ENCODE results near the gene NANP. TPM values are rescaled to one million over a fixed set of nuclear protein-coding genes. Genes with fewer than 3 reads are reported as not detected.
"Not testable (repeated sequence)": the region's sequence is repeated elsewhere in the genome, so short reads cannot be mapped to it uniquely, and the experiment has no call there.

Gene NANP, protein sequence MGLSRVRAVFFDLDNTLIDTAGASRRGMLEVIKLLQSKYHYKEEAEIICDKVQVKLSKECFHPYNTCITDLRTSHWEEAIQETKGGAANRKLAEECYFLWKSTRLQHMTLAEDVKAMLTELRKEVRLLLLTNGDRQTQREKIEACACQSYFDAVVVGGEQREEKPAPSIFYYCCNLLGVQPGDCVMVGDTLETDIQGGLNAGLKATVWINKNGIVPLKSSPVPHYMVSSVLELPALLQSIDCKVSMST
- 8.6 TPM in 2 replicates for total RNA-seq (2014; rRNA removed)
- 3.5 TPM for polyA plus RNA-seq (2012)

DNA sequence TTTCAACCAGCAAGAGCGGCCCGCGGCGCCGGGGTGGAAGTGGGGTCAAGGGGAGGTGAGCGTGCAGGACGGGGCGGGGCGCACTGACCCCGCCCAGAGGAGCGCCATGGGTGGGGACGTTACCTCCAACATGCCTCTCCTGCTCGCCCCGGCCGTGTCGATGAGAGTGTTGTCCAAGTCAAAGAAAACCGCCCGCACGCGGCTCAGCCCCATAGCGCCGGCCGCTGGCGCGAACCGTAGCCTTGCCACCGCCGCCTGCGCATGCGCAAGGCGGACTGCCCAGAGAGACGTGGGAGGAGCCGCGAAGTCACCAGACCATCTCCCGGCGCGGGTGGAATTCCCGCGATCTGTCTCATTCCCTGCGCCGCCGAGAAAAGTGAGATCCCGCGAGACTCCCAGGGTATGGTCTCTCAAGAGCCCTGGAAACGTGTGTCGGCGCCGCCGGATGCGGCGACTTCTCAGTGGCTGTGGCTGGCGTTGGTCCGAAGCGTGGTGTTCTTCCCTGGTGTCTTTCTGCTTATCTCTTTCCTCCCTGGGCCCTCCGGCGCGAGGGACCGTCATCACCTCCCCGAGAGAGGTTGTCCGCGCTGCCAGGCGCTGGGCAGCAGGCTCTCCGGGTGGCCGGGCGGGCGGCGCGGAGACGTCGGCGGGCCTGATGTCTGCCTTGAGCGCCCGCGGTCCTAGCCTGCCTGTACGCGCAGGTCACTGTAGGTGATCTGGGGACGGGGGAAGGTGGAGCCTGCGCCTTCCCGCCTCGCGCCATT is at the start of gene NANP:
TSS of gene NANP (minus strand) at position 279 of the 764 bp plus-strand sequence. CDS start at position 213, 66 bp downstream.
- DNase-seq (ENCODE audit: low read depth): peak; percentile 98

DNA sequence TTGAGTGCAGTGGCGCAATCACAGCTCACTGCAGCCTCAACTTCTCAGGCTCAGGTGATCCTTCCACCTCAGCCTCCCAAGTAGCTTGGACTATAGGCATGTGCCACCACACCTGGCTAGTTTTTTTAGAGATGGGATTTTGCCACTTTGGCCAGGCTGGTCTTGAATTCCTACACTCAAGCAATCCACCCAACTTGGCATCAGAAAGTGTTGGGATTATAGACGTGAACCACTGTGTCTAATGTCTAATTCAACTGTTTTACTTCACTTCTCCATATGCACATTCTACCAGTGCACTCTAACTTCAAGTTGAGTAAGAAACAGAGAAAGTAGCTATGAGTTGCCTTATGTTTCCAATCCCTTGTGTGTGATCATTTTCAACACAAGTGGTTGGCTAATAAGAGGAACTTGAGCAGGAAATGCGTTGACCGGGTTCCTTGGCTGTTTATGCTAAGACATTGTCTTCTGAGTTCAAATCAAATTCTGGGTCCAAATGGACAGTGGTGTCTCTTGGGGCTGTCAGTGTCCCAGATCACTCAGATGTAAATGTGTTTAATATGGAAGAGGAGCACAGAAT is 48.9 kb upstream of the NANP start:
- DNase-seq (ENCODE audit: low read depth): no peak

DNA sequence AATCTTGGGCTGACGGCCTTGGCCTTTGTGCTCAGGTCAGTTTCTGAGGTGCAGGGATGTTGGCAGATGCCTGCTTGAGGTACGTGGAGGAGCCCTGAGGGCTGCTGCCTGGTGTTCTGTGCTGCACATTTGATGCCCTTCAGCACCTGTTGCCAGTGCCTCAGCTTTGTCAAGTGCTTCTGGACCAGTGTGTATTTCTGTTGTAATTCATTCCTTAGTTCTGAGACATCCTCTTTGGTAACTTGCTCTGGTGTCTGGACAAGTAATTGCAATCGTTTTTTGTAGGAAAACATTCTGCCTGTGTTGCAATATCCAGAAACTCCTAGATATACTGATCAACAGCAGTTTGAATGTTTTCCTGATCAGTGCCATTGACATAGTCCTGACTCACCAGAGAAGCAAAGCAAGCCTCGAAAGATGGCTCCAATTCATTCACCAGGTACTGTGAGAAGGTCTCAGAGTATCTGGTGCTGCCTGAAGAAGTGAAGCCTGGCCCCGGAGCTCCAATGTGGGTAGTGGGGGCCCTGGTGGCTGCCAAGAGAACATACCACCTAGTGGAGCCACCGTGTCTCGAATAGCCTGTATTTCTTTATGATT is 46.1 kb upstream of the NANP start:
- DNase-seq (ENCODE audit: low read depth): peak; percentile 83

DNA sequence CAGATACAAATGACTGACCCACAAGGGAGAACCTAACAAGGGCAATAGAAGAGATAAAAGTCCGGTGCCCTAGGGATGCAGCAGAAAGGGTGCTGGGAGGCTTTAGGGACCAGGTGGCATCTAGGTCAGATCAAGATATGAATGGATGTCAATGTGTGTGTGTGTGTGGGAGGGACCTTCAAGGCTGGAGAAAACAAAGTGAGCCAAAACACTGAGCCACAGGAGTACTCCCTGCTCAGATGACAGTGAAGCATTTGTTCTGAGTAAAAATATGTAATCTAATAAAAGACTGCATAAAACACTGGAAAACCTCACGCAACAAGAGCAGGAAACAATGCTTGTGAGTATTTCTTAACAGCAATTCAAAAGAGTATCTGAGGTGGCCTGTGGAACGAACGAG is 44.6 kb upstream of the NANP start:
- DNase-seq (ENCODE audit: low read depth): no peak

DNA sequence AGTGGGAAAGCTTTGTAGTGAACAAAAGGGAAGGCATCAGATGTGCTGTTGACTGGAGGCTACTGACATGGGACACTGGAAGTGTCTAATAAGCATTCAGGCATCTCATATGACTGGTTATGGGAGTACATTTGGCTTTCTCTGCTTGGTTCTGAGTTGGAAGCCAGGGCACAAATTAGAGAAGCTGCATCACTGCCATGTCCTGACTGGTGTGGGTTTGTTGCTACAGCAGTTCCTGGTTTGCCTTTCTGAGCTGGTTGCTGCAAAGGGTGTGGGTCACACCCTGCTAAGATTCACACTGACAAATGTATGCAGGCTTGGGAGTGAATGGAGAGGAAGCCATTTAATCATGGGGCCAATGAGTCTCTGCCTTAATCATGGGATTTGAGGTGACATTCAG is 36.2 kb upstream of the NANP start:
- no peak for DNase-seq (ENCODE audit: low read depth)

DNA sequence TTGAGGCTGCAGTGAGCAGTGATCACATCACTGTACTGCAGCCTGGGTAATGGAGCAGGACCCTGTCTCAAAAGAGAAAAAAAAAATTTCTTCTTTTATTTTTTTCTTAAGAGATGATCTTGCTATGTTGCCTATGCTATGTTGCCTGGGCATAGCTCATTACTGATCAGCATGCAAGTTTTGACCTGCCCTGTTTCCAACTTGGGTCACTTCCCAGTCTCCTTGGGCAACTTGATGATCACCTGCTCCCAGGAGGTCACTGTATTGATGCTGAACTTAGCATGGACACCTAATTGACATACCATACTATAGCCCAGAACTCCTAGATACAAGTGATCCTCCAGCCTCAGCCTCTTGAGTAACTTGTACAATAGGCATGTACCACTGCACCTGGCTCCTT is 30.7 kb upstream of the NANP start:
- DNase-seq (ENCODE audit: low read depth): no peak

DNA sequence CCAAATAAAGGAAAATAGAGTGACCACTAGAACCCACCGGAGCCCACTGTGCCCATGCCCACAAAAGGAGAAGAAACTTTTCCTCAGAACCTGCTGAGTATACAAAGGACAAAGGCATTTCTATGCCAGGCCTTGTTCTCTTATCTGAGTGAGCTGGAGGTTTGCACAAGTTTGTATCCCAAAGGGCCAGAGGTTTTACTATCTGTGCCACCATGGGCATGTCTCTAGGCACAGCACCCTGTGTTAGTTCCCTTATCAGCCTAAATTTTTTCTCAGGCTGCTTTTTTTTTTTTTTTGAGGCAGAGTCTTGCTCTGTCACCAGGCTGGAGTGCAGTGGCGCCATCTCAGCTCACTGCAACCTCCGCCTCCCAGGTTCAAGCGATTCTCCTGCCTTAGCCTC is 29.1 kb upstream of the NANP start:
- DNase-seq (ENCODE audit: low read depth): not testable (repeated sequence)

DNA sequence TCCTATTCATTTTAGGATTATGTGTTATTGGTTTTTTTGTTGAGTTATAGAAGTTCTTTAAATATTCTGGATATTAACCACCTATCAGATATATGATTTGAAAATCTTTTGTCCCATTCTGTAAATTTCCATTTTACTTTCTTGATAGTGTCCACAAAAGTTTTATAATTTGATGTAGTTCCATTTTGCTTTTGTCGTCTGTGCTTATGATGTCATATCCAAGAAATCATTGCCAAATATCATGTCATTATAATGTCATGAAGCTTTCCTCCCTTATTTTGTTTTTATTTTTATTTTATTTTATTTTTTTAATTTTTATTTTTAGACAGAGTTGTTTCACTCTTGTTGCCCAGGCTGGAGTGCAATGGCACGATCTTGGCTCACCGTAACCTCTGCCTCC is 21.0 kb upstream of the NANP start:
- no peak for DNase-seq (ENCODE audit: low read depth)

DNA sequence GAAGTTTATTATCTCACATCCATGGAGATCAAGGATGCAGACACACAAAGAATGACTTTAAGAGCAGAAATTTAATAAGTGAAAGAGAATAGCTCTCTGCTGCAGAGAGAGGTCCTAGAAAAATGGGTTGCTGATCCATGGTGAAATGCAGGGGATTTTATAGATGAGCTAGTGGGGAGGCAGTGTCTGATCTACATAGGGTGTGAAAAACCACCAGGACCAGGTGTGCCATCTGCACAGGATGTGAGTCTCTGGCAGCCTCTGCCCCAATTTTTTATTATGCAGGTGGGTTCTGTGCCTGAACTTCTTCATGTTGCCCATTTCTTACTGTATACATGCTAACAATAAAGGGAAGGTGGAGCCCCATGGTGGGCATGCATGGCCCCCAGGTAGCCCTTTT is 19.9 kb upstream of the NANP start:
- no peak for DNase-seq (ENCODE audit: low read depth)

DNA sequence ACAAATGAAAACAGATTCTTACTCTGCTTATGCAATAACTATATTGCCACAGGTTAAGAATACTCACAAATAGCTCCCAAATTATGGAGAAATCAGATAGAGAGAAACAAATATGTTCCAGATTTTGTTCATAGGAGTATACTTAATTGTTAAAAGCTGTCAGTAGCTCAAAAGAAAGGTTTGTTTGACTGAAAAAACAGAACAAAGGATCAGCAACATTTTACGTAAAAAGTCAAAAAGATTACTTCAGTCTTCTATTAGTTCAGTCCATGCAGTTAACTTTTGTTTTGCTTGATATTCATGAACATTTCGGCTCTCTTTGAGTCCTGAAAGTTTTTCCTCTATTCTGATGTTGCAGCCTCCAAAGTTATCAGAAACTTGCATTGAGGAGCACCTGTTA is 13.4 kb upstream of the NANP start:
- DNase-seq (ENCODE audit: low read depth): peak; percentile 15

DNA sequence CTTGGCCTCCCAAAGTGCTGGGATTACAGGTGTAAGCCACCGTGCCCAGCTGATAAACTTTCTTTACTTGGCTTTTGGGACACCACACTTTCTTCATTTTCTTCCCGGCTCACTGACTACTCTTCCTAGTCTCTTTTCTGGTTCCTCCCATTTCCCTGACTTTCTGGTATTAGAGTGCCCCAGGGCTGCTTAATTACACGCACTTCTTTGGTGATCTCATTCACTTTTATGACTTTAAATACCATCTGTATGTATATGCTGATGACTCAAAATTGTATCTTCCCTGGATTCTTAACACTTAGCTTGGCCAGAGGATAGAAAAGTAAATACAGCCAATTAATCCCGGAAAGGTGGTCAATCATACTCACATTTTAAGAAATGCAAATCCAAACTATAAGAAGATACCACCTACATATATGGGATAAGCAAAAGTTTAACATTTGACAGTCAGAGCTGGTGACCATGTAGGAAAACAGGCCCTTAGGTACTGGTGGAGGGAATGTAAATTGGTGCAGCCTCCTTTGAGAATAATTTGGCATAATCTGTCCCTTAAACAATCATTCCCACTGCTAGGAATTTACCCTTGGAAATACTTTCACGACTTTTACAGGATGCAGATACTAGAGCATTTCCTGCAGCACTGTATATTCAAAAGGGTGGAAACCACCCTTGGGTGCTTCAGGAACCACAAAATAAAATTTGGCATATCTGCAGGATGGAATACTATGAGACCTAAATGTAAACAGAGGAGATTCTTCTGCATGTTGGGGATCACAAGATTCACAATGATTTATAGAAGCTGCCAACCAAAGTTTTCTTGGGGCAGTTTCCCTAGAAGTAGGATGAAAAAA is 9.4 kb upstream of the NANP start:
- no peak for DNase-seq (ENCODE audit: low read depth)

DNA sequence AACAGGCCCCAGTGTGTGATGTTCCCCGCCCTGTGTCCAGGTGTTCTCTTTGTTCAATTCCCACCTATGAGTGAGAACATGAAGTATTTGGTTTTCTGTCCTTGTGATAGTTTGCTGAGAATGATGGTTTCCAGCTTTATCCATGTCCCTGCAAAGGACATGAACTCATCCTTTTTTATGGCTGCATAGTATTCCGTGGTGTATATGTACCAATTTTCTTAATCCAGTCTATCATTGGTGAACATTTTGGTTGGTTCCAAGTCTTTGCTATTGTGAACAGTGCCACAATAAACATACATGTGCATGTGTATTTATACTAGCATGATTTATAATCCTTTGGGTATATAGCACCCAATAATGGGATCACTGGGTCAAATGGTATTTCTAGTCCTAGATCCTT is 6.8 kb upstream of the NANP start:
- DNase-seq (ENCODE audit: low read depth): not testable (repeated sequence)

DNA sequence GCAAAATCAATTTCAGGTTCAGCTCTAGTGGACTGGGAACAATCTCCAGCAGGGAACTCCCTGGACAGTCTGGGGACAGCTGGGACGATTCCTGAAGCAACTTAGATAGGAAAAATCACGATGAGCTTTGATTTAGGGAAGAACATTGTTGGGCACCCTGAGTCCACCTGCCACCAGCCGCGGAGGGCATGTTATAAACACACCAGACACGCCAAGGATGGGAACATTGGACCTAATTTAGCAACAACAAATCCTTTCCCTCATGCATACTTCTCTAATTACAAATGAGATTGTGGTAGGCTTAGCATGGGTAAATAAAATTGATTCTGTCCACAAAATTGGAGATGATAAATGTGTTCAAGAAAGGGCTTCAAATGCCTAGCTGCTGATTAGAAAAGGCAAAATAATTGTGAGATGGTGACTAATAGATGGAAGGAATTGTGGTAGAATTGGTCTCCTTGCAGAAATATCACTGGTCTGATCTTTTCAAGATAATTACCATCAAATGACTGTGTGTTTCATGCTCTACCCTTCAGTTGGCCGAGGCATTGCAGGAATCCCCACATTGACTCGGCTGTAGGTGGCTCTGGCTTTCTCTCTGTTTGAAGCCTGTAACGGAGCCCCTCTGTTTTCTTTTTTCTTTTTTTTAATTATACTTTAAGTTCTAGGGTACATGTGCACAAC is 6.1 kb upstream of the NANP start:
- DNase-seq (ENCODE audit: low read depth): no peak

DNA sequence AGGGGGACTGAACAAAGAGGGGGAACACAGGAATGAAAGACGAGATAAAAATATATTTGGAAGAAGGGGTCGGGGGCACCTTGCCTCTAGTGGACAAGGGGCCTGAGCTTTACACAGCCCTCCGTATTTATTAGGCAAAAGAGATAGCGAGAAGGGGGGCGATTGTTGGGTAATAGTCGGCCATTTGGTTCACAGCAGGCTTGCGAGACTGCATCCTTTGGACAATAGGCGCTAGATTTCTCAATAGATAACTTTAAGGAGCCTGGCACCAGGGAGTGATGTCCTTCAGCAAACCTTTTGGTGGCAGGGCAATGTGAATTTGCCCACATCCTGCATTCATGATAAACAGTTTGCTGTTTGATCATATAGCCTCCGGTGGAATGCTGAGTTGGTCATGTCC is 3.0 kb upstream of the NANP start:
- DNase-seq (ENCODE audit: low read depth): no peak

DNA sequence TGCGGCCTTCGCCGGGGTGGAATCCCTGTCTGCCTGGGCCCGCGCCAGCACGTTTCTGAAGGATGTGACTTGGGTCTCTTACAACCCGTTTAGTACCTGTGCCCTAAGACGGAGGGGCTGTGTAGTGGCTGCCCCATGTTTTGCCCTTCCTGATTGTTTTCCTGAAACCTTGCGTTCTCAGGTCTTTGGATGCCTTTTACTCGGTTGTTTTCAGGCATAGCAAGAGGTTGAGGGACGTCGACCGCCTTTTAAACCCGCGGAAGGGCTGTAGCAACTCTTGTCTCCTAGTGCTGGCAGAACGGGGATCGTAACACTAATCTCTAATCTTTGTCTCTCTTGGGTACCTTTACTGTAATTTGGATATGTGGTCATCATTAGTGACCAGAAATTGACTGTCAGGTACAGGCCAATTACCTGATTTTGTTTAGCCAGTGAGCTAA is 706 bp upstream of the NANP start:
- no peak for DNase-seq (ENCODE audit: low read depth)

DNA sequence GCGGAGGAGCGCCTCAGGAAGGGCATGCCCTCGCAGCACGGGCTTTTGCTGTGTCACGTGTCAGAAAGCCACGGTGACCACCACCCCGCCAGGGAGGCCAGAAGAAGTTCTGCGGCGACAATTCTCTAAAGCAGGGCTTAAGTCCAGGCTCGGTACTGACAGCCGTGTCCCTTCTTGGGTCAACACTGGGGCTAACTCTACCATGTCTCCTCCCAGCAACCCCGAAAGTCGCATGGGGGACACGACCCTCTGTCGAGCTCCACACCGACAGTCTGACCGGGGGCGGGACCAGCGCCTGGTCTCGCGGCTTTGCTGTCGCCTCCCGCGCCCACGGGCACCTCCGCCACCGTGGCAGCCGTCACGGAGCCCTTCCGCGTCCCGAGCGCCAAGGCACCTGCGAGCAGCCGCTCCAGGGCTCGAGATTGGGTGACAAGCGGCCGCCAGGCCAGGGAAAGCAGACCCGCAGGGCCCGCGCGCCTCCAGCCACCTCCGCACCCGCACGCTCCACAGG is 534 bp downstream of the NANP start:
- peak; percentile 35 for DNase-seq (ENCODE audit: low read depth)

DNA sequence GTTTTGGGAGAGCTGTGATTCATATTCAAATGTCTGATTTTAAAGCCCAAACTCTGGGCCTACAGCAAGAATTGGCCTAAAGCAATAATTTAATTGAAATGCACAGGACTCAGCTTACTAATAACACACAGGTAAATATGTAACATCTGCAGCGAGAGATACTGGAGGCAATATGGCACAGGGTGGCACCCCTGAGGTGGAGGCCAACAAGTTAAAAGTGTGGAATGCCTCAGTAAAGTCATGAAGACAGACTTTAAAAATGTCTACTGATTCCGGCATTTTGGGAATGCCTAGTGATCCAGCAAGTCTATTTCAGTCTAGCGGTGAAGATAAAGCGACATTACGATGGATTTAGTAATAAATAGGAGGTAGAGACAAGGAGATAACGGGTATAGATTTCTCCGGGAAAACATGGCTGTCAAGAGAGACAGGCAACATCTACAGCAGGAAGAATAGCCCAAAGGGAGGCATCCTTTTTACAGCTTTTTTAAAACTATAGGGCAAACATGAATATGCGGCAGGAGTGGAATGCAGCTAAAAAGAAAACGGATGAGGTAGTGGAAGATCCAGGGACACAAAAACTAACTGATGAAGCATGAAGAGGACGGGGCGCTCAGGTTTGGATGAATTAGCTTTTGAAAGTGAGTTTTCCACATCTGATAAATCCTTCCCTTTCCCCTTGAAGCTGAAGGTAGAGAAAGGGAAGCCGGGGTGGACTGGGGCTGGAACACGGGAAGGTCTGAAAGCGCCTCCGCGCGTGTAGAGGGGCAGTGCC is 1.2 kb downstream of the NANP start:
- no peak for DNase-seq (ENCODE audit: low read depth)

DNA sequence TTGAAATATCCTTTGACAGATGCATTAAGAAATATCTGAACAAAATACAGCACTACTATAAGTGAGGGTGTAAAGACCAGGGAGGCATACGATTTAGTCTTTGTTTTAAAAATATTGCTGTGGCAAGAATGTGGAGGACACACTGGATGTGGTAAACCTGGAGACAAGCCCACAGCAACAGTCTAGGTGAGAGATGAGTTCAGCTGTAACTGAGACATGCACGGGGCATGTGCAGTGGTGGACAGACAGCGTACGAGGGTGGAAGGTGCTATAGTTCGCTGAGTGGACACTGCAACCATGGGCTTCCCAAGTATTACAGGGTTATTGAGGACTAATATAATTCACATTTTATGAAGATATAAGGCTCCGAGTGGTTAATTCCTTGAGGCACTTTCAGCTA is 1.8 kb downstream of the NANP start:
- no peak for DNase-seq (ENCODE audit: low read depth)

DNA sequence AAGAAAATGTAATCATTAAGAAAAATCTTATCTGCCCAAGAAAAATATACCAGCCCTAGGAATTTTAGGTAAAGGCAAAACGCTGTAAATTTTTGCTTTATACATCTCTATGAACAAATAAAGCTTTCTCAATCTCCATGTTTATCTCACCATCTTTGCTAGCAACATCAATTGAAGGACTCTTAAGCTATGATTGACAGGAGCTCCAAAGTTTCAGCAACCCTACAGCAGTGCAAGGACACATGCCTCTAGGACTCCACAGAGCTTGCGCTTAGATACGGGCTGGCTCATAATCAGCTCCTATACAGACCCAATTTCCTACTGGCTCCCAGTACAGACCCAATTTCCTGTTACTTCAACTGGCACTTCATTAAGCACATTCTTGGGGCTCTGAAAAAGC is 4.3 kb downstream of the NANP start:
- no peak for DNase-seq (ENCODE audit: low read depth)

DNA sequence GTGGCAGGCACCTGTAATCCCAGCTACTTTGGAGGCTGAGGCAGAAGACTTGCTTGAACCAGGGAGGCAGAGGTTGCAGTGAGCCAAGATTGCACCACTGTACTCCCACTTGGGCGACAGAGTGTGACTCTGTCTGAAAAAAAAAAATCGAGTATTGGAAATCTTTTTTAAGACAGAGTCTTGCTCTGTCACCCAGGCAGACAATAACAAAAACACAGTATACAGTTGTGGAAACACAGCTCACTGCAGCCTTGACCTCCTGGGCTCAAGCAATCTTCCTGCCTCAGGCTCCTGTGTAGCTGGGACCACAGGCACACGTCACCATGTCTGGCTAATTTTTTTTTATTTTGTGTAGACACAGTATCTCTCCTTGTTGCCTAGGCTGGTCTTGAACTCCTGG is 15.0 kb downstream of the NANP start:
- DNase-seq (ENCODE audit: low read depth): no peak

Measured in LHCN-M2 (cell line).